Activated naive CD4-positive, alpha-beta T cell treated with anti-CD3 and anti-CD28 coated beads, Interleukin-2, amount 10 ng/mL, durations not matched to agents 7 days and 5 days (primary cell): ENCODE data around the gene MYOF.

Experiments
- CTCF ChIA-PET: fragments of 350-600 bp; sonication (Branson Sonifier 250); formaldehyde crosslinking; loops from one replicate; lab custom pipeline; 2021; ENCODE audit warnings: antibody characterized with exemption; lab: Charles Lee
- DNase-seq: peaks from one replicate; pipeline ENCODE4 v3.0.0-alpha.2; 2020
- H3K27ac Mint-ChIP-seq: one replicate; pipeline ENCODE4 v1.8.0; 2021; ENCODE audit warnings: mild to moderate bottlenecking, moderate library complexity, mixed read lengths
- H3K27me3 Mint-ChIP-seq: one replicate; pipeline ENCODE4 v1.8.0; 2021; ENCODE audit warnings: mild to moderate bottlenecking, mixed read lengths
- H3K36me3 Mint-ChIP-seq: one replicate; pipeline ENCODE4 v1.8.0; 2021; ENCODE audit warnings: mixed read lengths
- H3K4me1 Mint-ChIP-seq: one replicate; pipeline ENCODE4 v1.8.0; 2021; ENCODE audit warnings: mixed read lengths
- H3K4me3 Mint-ChIP-seq: one replicate; pipeline ENCODE4 v1.8.0; 2021; ENCODE audit warnings: mild to moderate bottlenecking, moderate library complexity, mixed read lengths
- H3K9me3 Mint-ChIP-seq: one replicate; pipeline ENCODE4 v1.8.0; 2021; ENCODE audit warnings: mixed read lengths

The MYOF gene

GRCh38 chr10:93261961-93262610 lies 220.0 kb downstream of the MYOF start:
- H3K27me3 Mint-ChIP-seq, result no peaks in the 10 kb centered on the region
- CTCF ChIA-PET, result no interaction called here
- no peaks in the 10 kb centered on the region for H3K36me3 Mint-ChIP-seq
- DNase-seq, result no peak
- H3K27ac Mint-ChIP-seq, result no peak overlapping the region
- H3K4me1 Mint-ChIP-seq, result peaks cover 4% of the 10 kb centered on the region
- no peak overlapping the region for H3K4me3 Mint-ChIP-seq
- H3K9me3 Mint-ChIP-seq, result no peaks in the 10 kb centered on the region

GRCh38 chr10:93261089-93261488 lies 221.0 kb downstream of the MYOF start:
- no peak for DNase-seq
- Mint-ChIP-seq H3K27ac (no peak overlapping the region), H3K27me3 (no peaks in the 10 kb centered on the region), H3K9me3 (no peaks in the 10 kb centered on the region), H3K4me1 (no peaks in the 10 kb centered on the region), H3K36me3 (no peaks in the 10 kb centered on the region), H3K4me3 (no peak overlapping the region)
- CTCF ChIA-PET, result no interaction called here

DNA sequence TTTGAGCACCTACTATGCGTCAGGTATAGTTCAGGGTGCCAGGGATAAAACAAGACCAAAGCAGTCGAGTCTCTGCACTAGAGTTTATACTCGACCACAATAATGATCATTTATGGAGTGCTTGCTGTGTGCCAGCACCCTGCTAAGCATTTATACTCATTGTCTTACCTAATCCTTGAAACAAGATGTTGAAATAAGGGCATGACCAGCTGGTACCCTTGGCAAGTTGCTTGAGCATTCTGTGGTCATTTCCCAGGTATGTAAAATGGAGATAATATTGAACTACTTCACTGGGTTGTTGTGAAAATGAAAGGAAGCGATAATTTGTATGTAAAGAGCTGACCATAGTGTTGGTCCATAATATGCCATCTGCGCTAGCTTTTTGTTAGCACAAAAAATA lies 223.0 kb downstream of the MYOF start:
- H3K9me3 Mint-ChIP-seq, result no peaks in the 10 kb centered on the region
- H3K36me3 Mint-ChIP-seq, result no peaks in the 10 kb centered on the region
- CTCF ChIA-PET, result no interaction called here
- H3K4me3 Mint-ChIP-seq, result no peak overlapping the region
- no peaks in the 10 kb centered on the region for H3K27me3 Mint-ChIP-seq
- H3K4me1 Mint-ChIP-seq, result no peaks in the 10 kb centered on the region
- DNase-seq, result no peak
- H3K27ac Mint-ChIP-seq, result no peak overlapping the region
